HepG2 (cell line): Measurements from ENCODE around the gene MYO18A. TPM values are rescaled to one million over a fixed set of nuclear protein-coding genes. Genes with fewer than 3 reads are reported as not detected.

Experiments used
- CBFB ChIP-seq: sonication (generic); formaldehyde crosslinking; IDR thresholded peaks from 2 replicates; pipeline ENCODE4 v1.4.0; 2020; ENCODE audit warnings: missing genetic modification reagents
- DBP ChIP-seq: sonication (generic); formaldehyde crosslinking; IDR thresholded peaks from 2 replicates; pipeline ENCODE4 v1.4.0; 2020; ENCODE audit warnings: missing genetic modification reagents; ENCODE audit errors: not compliant biosample characterization
- DR1 ChIP-seq: sonication (generic); formaldehyde crosslinking; IDR thresholded peaks from 2 replicates; pipeline ENCODE4 v1.8.0; 2021; ENCODE audit warnings: mild to moderate bottlenecking, missing genetic modification reagents, inconsistent platforms
- IRF9 ChIP-seq: sonication (generic); formaldehyde crosslinking; IDR thresholded peaks from 2 replicates; pipeline ENCODE4 v1.8.0; 2022; ENCODE audit warnings: missing genetic modification reagents, mild to moderate bottlenecking, borderline replicate concordance
- JDP2 ChIP-seq: sonication (generic); formaldehyde crosslinking; IDR thresholded peaks from 2 replicates; pipeline ENCODE4 v1.8.1; 2022; ENCODE audit warnings: missing genetic modification reagents, borderline replicate concordance
- LCORL ChIP-seq, 2 experiments: fragments of 450-650 bp in 1 of 2; sonication (generic) in 1 of 2; formaldehyde crosslinking in 1 of 2; IDR thresholded peaks; 2 replicates each; pipeline versions ENCODE4 v1.5.0 to v1.6.1; 2017 to 2020; ENCODE audit warnings: antibody characterized with exemption in 1 of 2, missing genetic modification reagents in 1 of 2
- NCOR1 ChIP-seq: fragments of 200-600 bp; sonication (generic); IDR thresholded peaks from 2 replicates; pipeline ENCODE4 v1.7.0; 2017; ENCODE audit warnings: antibody characterized with exemption, low read length, borderline replicate concordance
- NFE2L1 ChIP-seq: sonication (generic); formaldehyde crosslinking; IDR thresholded peaks from 2 replicates; pipeline ENCODE4 v1.4.0; 2020; ENCODE audit warnings: missing genetic modification reagents, mild to moderate bottlenecking, borderline replicate concordance
- NR2F6 ChIP-seq, 2 experiments: IDR thresholded peaks; 2 replicates each; pipeline ENCODE4 v1.6.1; 2016; ENCODE audit warnings: antibody characterized with exemption in 1 of 2, mild to moderate bottlenecking in 1 of 2
- PRDM15 ChIP-seq: sonication (generic); formaldehyde crosslinking; IDR thresholded peaks from 2 replicates; pipeline ENCODE4 v1.4.0; 2020; ENCODE audit warnings: missing genetic modification reagents
- SCMH1 ChIP-seq: sonication (generic); formaldehyde crosslinking; IDR thresholded peaks from 2 replicates; pipeline ENCODE4 v1.9.0; 2021; ENCODE audit warnings: missing genetic modification reagents, mild to moderate bottlenecking, borderline replicate concordance
- SNAPC5 ChIP-seq: sonication (generic); formaldehyde crosslinking; IDR thresholded peaks from 2 replicates; pipeline ENCODE4 v1.8.1; 2023; ENCODE audit warnings: mild to moderate bottlenecking, missing genetic modification reagents, borderline replicate concordance
- U2AF1 ChIP-seq: fragments of 200-400 bp; formaldehyde crosslinking; optimal IDR thresholded peaks from 2 replicates; pipeline ENCODE3; 2017; ENCODE audit warnings: mild to moderate bottlenecking, low read depth, low read length
- ZBTB26 ChIP-seq: IDR thresholded peaks from 2 replicates; pipeline ENCODE4 v1.6.1; 2016; ENCODE audit warnings: missing compliant biosample characterization, missing genetic modification reagents, borderline replicate concordance
- ZFP62 ChIP-seq: sonication (generic); formaldehyde crosslinking; IDR thresholded peaks from 2 replicates; pipeline ENCODE4 v1.4.0; 2020; ENCODE audit warnings: missing genetic modification reagents
- ZFX ChIP-seq: sonication (generic); formaldehyde crosslinking; IDR thresholded peaks from 2 replicates; pipeline ENCODE4 v1.4.0; 2020; ENCODE audit warnings: mild to moderate bottlenecking, low read depth, missing genetic modification reagents, moderate library complexity
- ZKSCAN1 ChIP-seq: fragments of 150-350 bp; IDR thresholded peaks from 2 replicates; pipeline ENCODE4 v1.6.1; 2014; ENCODE audit warnings: low read length
- ZNF124 ChIP-seq: sonication (generic); formaldehyde crosslinking; IDR thresholded peaks from 2 replicates; pipeline ENCODE4 v1.4.0; 2020; ENCODE audit warnings: missing genetic modification reagents
- ZNF235 ChIP-seq: sonication (generic); formaldehyde crosslinking; IDR thresholded peaks from 2 replicates; pipeline ENCODE4 v1.8.1; 2023; ENCODE audit warnings: mild to moderate bottlenecking, missing genetic modification reagents, borderline replicate concordance
- ZNF253 ChIP-seq: sonication (generic); formaldehyde crosslinking; IDR thresholded peaks from 2 replicates; pipeline ENCODE4 v1.8.0; 2022; ENCODE audit warnings: mild to moderate bottlenecking, missing genetic modification reagents, borderline replicate concordance
- ZNF329 ChIP-seq: sonication (generic); formaldehyde crosslinking; IDR thresholded peaks from 2 replicates; pipeline ENCODE4 v1.9.0; 2021; ENCODE audit warnings: low read depth, mild to moderate bottlenecking, missing genetic modification reagents
- ZNF768 ChIP-seq: sonication (generic); formaldehyde crosslinking; IDR thresholded peaks from 2 replicates; pipeline ENCODE4 v1.4.0; 2020; ENCODE audit warnings: missing genetic modification reagents
- ZNF788 ChIP-seq: sonication (generic); formaldehyde crosslinking; IDR thresholded peaks from 2 replicates; pipeline ENCODE4 v1.5.0; 2020; ENCODE audit warnings: mild to moderate bottlenecking, missing genetic modification reagents, borderline replicate concordance
- polyA plus RNA-seq, 8 experiments: library from polyadenylated mRNA; depleted of rRNA in 3 of 8; stranded (reverse) in 7 of 8; unstranded in 1 of 8; fragments of >200 nt; fragmentation: Illumina TruSeq in 4 of 8; extraction: Trizol in 4 of 8; gene quantifications; 2 replicates each; pipeline versions ENCODE4 v1.2.1 to v1.2.3, GENCODE V29; 2011 to 2016; ENCODE audit warnings: low read depth in 4 of 8, missing spikeins in 1 of 8, mixed read lengths in 1 of 8; ENCODE audit not compliant: insufficient read depth in 1 of 8
- total RNA-seq, 5 experiments: library from RNA; depleted of rRNA; stranded (reverse); fragments of >200 nt; fragmentation: Illumina TruSeq; extraction: Trizol; gene quantifications; 2 replicates each; pipeline ENCODE4 v1.2.3, GENCODE V29; 2016; ENCODE audit warnings: low read depth in 1 of 5

The MYO18A gene
- total and polyA plus RNA-seq, 2 of the 13 experiments (the other 11 are each of a cell fraction or from before 2014, with no cell fraction given): 16.8 to 24.8 TPM

- no peak for TF ChIP-seq NR2F6 (IDR thresholded peaks at IDR 0.05)
- peak; percentile 66 for TF ChIP-seq NR2F6 (CRISPR knock-in tag; IDR thresholded peaks at IDR 0.05)
- TF ChIP-seq ZNF768 (CRISPR knock-in tag): no peak
- TF ChIP-seq PRDM15 (CRISPR knock-in tag): no peak
- TF ChIP-seq ZFX: peak; percentile 55
- no peak for TF ChIP-seq U2AF1
- TF ChIP-seq DR1 (CRISPR knock-in tag): no peak
- TF ChIP-seq CBFB (CRISPR knock-in tag): no peak
- TF ChIP-seq LCORL (IDR thresholded peaks at IDR 0.05): no peak
- TF ChIP-seq LCORL (CRISPR knock-in tag; IDR thresholded peaks at IDR 0.05): peak; percentile 75
- TF ChIP-seq ZNF235 (CRISPR knock-in tag): no peak
- TF ChIP-seq ZNF329 (CRISPR knock-in tag): no peak
- no peak for TF ChIP-seq SNAPC5
- TF ChIP-seq DBP (CRISPR knock-in tag): no peak
- no peak for TF ChIP-seq ZNF124 (CRISPR knock-in tag)
- TF ChIP-seq ZNF253: no peak
- TF ChIP-seq SCMH1: no peak
- no peak for TF ChIP-seq ZKSCAN1
- peak; percentile 57; the same call in 1 of the 2 replicates for TF ChIP-seq ZBTB26 (CRISPR knock-in tag)
- TF ChIP-seq ZFP62: no peak
- no peak for TF ChIP-seq NFE2L1 (CRISPR knock-in tag)
- no peak for TF ChIP-seq JDP2
- TF ChIP-seq ZNF788: no peak
- peak; percentile 89; the same call in 1 of the 2 replicates for TF ChIP-seq NCOR1
- TF ChIP-seq IRF9 (CRISPR knock-in tag): no peak
Observed at GRCh38 chr17:29169806-29170591, 10.2 kb downstream of the MYO18A start (continued).
